PC-9 (cell line): Measurements from ENCODE around the gene RTP4. TPM values are rescaled to one million over a fixed set of nuclear protein-coding genes. Genes with fewer than 3 reads are reported as not detected.

ENCODE experiments used
- BruUV-seq: library from RNA; stranded (reverse); fragments of 400-500 nt; replicated peaks from 2 replicates; lab custom pipeline; 2021; lab: Mats Ljungman, UMichigan
- CTCF ChIA-PET: fragments of 300-600 bp; sonication (Branson Sonifier 250); formaldehyde crosslinking; loops from one replicate; lab custom pipeline; 2022; ENCODE audit warnings: antibody characterized with exemption; lab: Charles Lee
- POLR2A ChIA-PET: fragments of 300-600 bp; sonication (Branson Sonifier 250); formaldehyde crosslinking; loops from one replicate; lab custom pipeline; 2022; ENCODE audit warnings: antibody characterized with exemption; ENCODE audit not compliant: unreplicated experiment; lab: Charles Lee
- DNase-seq, 2 experiments: peaks; one replicate each; pipeline versions ENCODE4 v3.0.0 to v3.0.0-alpha.2; 2015 to 2022; ENCODE audit warnings: mixed read lengths in 1 of 2
- H2AFZ ChIP-seq: fragments of 200-600 bp; sonication (generic); 2 replicates; pipeline ENCODE4 v1.8.1; 2017; ENCODE audit warnings: antibody characterized with exemption
- H3F3A ChIP-seq: fragments of 200-600 bp; sonication (generic); 2 replicates; pipeline ENCODE4 v1.8.1; 2017; ENCODE audit warnings: antibody characterized with exemption, mild to moderate bottlenecking, low read depth; ENCODE audit not compliant: insufficient read depth
- H3K27ac ChIP-seq: fragments of 200-600 bp; sonication (generic); 2 replicates; pipeline ENCODE4 v1.6.1; 2016; ENCODE audit warnings: mixed run types
- H3K27me3 ChIP-seq: fragments of 200-600 bp; sonication (generic); 2 replicates; pipeline ENCODE4 v1.6.1; 2016; ENCODE audit warnings: low read depth, mixed run types; ENCODE audit not compliant: insufficient read depth
- H3K36me3 ChIP-seq: fragments of 200-600 bp; sonication (generic); 2 replicates; pipeline ENCODE4 v1.6.1; 2016; ENCODE audit warnings: low read depth, mixed run types
- H3K4me1 ChIP-seq: fragments of 200-600 bp; sonication (generic); replicated peaks from 2 replicates; pipeline ENCODE4 v1.6.1; 2016; ENCODE audit warnings: mixed run types; ENCODE audit not compliant: insufficient read depth
- H3K4me2 ChIP-seq: fragments of 200-600 bp; sonication (generic); 2 replicates; pipeline ENCODE4 v1.6.1; 2017; ENCODE audit warnings: mixed run types
- H3K4me3 ChIP-seq: fragments of 200-600 bp; sonication (generic); 2 replicates; pipeline ENCODE4 v1.6.1; 2016; ENCODE audit warnings: mixed run types
- H3K79me2 ChIP-seq: fragments of 200-600 bp; sonication (generic); 2 replicates; pipeline ENCODE4 v1.6.1; 2017; ENCODE audit warnings: low read depth, mixed run types
- H3K9me2 ChIP-seq: fragments of 200-600 bp; sonication (generic); 2 replicates; pipeline ENCODE4 v1.8.1; 2017; ENCODE audit warnings: mild to moderate bottlenecking; ENCODE audit not compliant: insufficient read depth
- H3K9me3 ChIP-seq: fragments of 200-600 bp; sonication (generic); 2 replicates; pipeline ENCODE4 v1.8.1; 2016; ENCODE audit warnings: low read depth; ENCODE audit not compliant: insufficient read depth
- H4K20me1 ChIP-seq: fragments of 200-600 bp; sonication (generic); 2 replicates; pipeline ENCODE4 v1.8.1; 2017; ENCODE audit not compliant: insufficient read depth
- EZH2 ChIP-seq: fragments of 200-600 bp; sonication (generic); IDR thresholded peaks from 2 replicates; pipeline ENCODE4 v1.8.0; 2017; ENCODE audit warnings: antibody characterized with exemption, low read depth
- intact Hi-C: fragments of 100-400 bp; cut with micrococcal nuclease; formaldehyde crosslinking; loops from one replicate; pipeline ENCODE4 v1.10.0; 2022; ENCODE audit not compliant: unreplicated experiment
- total RNA-seq: library from RNA; stranded (reverse); gene quantifications from 2 replicates; pipeline ENCODE4 v1.2.3, GENCODE V29; 2021
- TF ChIP-seq, protein P1 (sequence below): fragments of 200-600 bp; sonication (generic); conservative IDR thresholded peaks from 2 replicates; pipeline ENCODE4 v1.6.1; 2017; ENCODE audit warnings: mixed run types, antibody characterized with exemption, mild to moderate bottlenecking, moderate library complexity

The RTP4 gene
- total RNA-seq, 1 experiment from 2014 or later = 0.90 TPM

DNA sequence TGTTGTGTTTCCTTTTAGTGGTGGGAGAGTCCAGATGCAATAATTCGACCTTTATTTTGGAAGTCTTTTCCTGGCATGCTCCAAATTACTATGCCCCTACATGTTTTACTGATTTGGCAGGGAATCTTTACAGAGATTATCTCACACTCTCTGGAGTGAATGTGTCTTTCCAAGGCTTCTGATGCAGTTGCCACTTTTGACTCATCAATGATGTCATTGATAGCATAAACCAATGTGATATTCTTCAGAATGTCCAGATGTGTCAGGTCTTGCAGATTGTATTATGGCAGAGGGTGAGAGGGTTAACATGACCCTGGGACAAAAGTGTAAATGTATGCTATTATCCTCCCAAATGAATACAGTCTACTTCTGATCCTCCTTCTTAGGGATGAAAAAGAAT lies 9.7 kb downstream of the RTP4 start:
- Histone ChIP-seq H3K4me2 (no peak overlapping the region), H3K4me3 (no peak overlapping the region), H3K79me2 (no peaks in the 10 kb centered on the region), H4K20me1 (no peaks in the 10 kb centered on the region), H3K27ac (no peak overlapping the region), H3K9me3 (no peaks in the 10 kb centered on the region), H2AFZ (no peak overlapping the region), H3K9me2 (no peaks in the 10 kb centered on the region), H3K27me3 (peaks cover 11% of the 10 kb centered on the region), H3K36me3 (no peaks in the 10 kb centered on the region), H3F3A (no peaks in the 10 kb centered on the region), H3K4me1 (no peaks in the 10 kb centered on the region)
- CTCF ChIA-PET = no interaction called here
- POLR2A ChIA-PET = no interaction called here
- DNase-seq = no peak
- intact Hi-C loops = no loop called here
- BruUV-seq = no TSS peak
- TF ChIP-seq EZH2 = no peak
- TF ChIP-seq, protein P1, sequence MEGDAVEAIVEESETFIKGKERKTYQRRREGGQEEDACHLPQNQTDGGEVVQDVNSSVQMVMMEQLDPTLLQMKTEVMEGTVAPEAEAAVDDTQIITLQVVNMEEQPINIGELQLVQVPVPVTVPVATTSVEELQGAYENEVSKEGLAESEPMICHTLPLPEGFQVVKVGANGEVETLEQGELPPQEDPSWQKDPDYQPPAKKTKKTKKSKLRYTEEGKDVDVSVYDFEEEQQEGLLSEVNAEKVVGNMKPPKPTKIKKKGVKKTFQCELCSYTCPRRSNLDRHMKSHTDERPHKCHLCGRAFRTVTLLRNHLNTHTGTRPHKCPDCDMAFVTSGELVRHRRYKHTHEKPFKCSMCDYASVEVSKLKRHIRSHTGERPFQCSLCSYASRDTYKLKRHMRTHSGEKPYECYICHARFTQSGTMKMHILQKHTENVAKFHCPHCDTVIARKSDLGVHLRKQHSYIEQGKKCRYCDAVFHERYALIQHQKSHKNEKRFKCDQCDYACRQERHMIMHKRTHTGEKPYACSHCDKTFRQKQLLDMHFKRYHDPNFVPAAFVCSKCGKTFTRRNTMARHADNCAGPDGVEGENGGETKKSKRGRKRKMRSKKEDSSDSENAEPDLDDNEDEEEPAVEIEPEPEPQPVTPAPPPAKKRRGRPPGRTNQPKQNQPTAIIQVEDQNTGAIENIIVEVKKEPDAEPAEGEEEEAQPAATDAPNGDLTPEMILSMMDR = no peak

DNA sequence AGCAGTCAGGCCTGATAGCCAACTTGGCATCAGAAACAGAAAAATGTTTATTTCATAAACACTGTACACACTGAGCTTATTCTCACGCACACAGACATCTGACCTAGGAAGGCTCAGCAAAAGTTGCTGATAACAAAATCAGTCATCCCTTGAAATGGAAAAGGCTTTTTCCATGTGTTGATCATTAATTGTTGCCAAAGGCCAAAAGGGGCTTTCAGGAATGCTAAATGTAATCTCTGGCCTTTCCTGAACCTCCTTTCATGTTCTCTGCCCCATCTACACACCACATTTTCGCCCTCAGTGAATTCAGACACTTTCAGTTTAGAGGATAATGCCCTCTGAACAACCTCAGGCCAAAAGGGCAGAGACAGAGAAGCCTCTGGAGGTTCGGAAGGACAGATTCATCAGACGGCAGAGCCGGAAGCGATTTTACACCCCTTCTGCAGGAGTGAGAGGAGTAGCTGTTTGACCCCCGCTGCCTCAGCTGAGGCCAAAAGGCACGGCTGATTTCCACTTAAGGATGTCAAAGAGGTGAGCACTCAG lies 14.5 kb downstream of the RTP4 start:
- H3K4me1 ChIP-seq = no peaks in the 10 kb centered on the region
- H3F3A ChIP-seq = no peaks in the 10 kb centered on the region
- no peak for DNase-seq
- TF ChIP-seq, protein P1 = no peak
- TF ChIP-seq EZH2 = no peak
- no peaks in the 10 kb centered on the region for H4K20me1 ChIP-seq
- no peaks in the 10 kb centered on the region for H3K9me2 ChIP-seq
- H2AFZ ChIP-seq = no peak overlapping the region
- no peak overlapping the region for H3K4me3 ChIP-seq
- BruUV-seq = no TSS peak
- ChIA-PET POLR2A (no interaction called here), CTCF (no interaction called here)
- H3K36me3 ChIP-seq = no peaks in the 10 kb centered on the region
- H3K27me3 ChIP-seq = peaks cover 11% of the 10 kb centered on the region
- no peaks in the 10 kb centered on the region for H3K79me2 ChIP-seq
- H3K9me3 ChIP-seq = no peaks in the 10 kb centered on the region
- no peak overlapping the region for H3K4me2 ChIP-seq
- intact Hi-C loops = no loop called here
- no peak overlapping the region for H3K27ac ChIP-seq

DNA sequence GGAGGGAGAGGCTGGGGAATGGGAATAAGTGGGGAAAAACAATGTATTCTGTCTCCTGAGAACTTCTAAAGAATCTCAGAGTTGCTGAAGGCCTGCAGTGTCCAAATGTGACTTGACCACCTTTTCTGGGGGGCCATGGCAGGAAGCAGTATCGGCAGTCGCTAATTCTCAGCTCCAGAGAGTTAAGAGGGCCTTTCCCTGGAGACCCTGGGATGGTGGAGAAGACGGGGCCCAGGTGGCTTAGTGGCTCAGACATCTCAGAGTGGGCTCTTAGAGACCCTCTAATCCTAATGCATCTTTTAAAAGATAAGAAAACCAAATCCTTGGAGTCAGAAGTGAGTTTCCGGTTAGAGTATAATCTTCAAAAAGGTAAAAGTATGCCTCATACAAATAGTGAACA lies 15.1 kb downstream of the RTP4 start:
- Histone ChIP-seq H4K20me1 (no peaks in the 10 kb centered on the region), H3F3A (no peaks in the 10 kb centered on the region), H3K4me3 (no peak overlapping the region), H3K9me3 (no peaks in the 10 kb centered on the region), H2AFZ (no peak overlapping the region), H3K4me2 (no peak overlapping the region), H3K79me2 (no peaks in the 10 kb centered on the region), H3K27me3 (peaks cover 11% of the 10 kb centered on the region), H3K4me1 (no peaks in the 10 kb centered on the region), H3K27ac (no peak overlapping the region), H3K36me3 (no peaks in the 10 kb centered on the region), H3K9me2 (no peaks in the 10 kb centered on the region)
- ChIA-PET POLR2A (no interaction called here), CTCF (no interaction called here)
- TF ChIP-seq, protein P1 = no peak
- TF ChIP-seq EZH2 = no peak
- no TSS peak for BruUV-seq
- DNase-seq = no peak
- intact Hi-C loops = no loop called here
